Activated T-cell treated with anti-CD3 and anti-CD28 coated beads, Interleukin-2, amount 50 U/mL, for 24 hours (primary cell): ENCODE data around the gene CD72.
"Not testable (repeated sequence)": the region's sequence is repeated elsewhere in the genome, so short reads cannot be mapped to it uniquely, and the experiment has no call there.

Experiments used
- DNase-seq: peaks from one replicate; pipeline ENCODE4 v3.0.0-alpha.2; 2020
- H3K27ac Mint-ChIP-seq: 2 replicates; pipeline ENCODE4 v1.8.0; 2020; ENCODE audit warnings: mild to moderate bottlenecking, mixed read lengths
- H3K27me3 Mint-ChIP-seq: 2 replicates; pipeline ENCODE4 v1.8.0; 2020; ENCODE audit warnings: mixed read lengths
- H3K36me3 Mint-ChIP-seq: 2 replicates; pipeline ENCODE4 v1.8.0; 2020; ENCODE audit warnings: low read depth, mixed read lengths
- H3K4me1 Mint-ChIP-seq: 2 replicates; pipeline ENCODE4 v1.8.0; 2020; ENCODE audit warnings: low read depth, mixed read lengths
- H3K4me3 Mint-ChIP-seq: 2 replicates; pipeline ENCODE4 v1.8.0; 2020; ENCODE audit warnings: mild to moderate bottlenecking, moderate library complexity, mixed read lengths
- H3K9me3 Mint-ChIP-seq: 2 replicates; pipeline ENCODE4 v1.8.0; 2020; ENCODE audit warnings: mixed read lengths

CD72 gene

GRCh38 chr9:35639631-35640030, 21.4 kb upstream of the CD72 start:
- Mint-ChIP-seq H3K4me1 (peaks cover 73% of the 10 kb centered on the region), H3K27me3 (no peaks in the 10 kb centered on the region), H3K9me3 (no peaks in the 10 kb centered on the region), H3K4me3 (peak overlapping the region; percentile 48), H3K27ac (peak overlapping the region; percentile 83), H3K36me3 (peaks cover 18% of the 10 kb centered on the region)
- no peak for DNase-seq

- Mint-ChIP-seq H3K4me1 (peaks cover 71% of the 10 kb centered on the region), H3K27ac (peak overlapping the region; percentile 83), H3K36me3 (peaks cover 14% of the 10 kb centered on the region), H3K4me3 (peak overlapping the region; percentile 48)
- not testable (repeated sequence) for DNase-seq, H3K27me3 Mint-ChIP-seq, H3K9me3 Mint-ChIP-seq
Measured at GRCh38 chr9:35639225-35639624, 21.0 kb upstream of the CD72 start.

- peak overlapping the region; percentile 48 for H3K4me3 Mint-ChIP-seq
Measured at GRCh38 chr9:35638751-35639150, 20.5 kb upstream of the CD72 start.

GRCh38 chr9:35637427-35637955, 19.3 kb upstream of the CD72 start:
- H3K36me3 Mint-ChIP-seq: not testable (repeated sequence)

More at GRCh38 chr9:35638751-35639150, 20.5 kb upstream of the CD72 start:
- not testable (repeated sequence) for H3K27me3 Mint-ChIP-seq, H3K9me3 Mint-ChIP-seq
- DNase-seq: peak; percentile 41
- Mint-ChIP-seq H3K27ac (peak overlapping the region; percentile 77), H3K36me3 (peaks cover 14% of the 10 kb centered on the region), H3K4me1 (peaks cover 71% of the 10 kb centered on the region)

GRCh38 chr9:35636877-35637246, 18.6 kb upstream of the CD72 start:
- not testable (repeated sequence) for H3K4me3 Mint-ChIP-seq, H3K36me3 Mint-ChIP-seq, H3K9me3 Mint-ChIP-seq, DNase-seq, H3K27me3 Mint-ChIP-seq
- peak overlapping the region; percentile 18 for H3K27ac Mint-ChIP-seq
- H3K4me1 Mint-ChIP-seq: peaks cover 63% of the 10 kb centered on the region

More at GRCh38 chr9:35637427-35637955, 19.3 kb upstream of the CD72 start:
- H3K9me3 Mint-ChIP-seq, H3K27me3 Mint-ChIP-seq, H3K4me3 Mint-ChIP-seq: not testable (repeated sequence)
- Mint-ChIP-seq H3K27ac (peak overlapping the region; percentile 74), H3K4me1 (peaks cover 63% of the 10 kb centered on the region)
- peak; percentile 27 for DNase-seq

GRCh38 chr9:35636135-35636876, 18.1 kb upstream of the CD72 start:
- Mint-ChIP-seq H3K4me3 (no peak overlapping the region), H3K36me3 (peaks cover 9% of the 10 kb centered on the region), H3K9me3 (no peaks in the 10 kb centered on the region), H3K4me1 (peaks cover 59% of the 10 kb centered on the region), H3K27me3 (no peaks in the 10 kb centered on the region), H3K27ac (peak overlapping the region; percentile 84)
- peak; percentile 19 for DNase-seq

- no peaks in the 10 kb centered on the region for H3K27me3 Mint-ChIP-seq
- peak; percentile 3 for DNase-seq
- H3K4me3 Mint-ChIP-seq: no peak overlapping the region
- H3K9me3 Mint-ChIP-seq: no peaks in the 10 kb centered on the region
- peaks cover 5% of the 10 kb centered on the region for H3K36me3 Mint-ChIP-seq
- peak overlapping the region; percentile 84 for H3K27ac Mint-ChIP-seq
- peaks cover 57% of the 10 kb centered on the region for H3K4me1 Mint-ChIP-seq
Measured at GRCh38 chr9:35635730-35636129, 17.5 kb upstream of the CD72 start.

GRCh38 chr9:35629597-35629996, 11.4 kb upstream of the CD72 start:
- H3K9me3 Mint-ChIP-seq: no peaks in the 10 kb centered on the region
- peaks cover 11% of the 10 kb centered on the region for H3K4me1 Mint-ChIP-seq
- no peaks in the 10 kb centered on the region for H3K27me3 Mint-ChIP-seq

GRCh38 chr9:35628389-35628991, 10.3 kb upstream of the CD72 start:
- peak; percentile 22 for DNase-seq
- Mint-ChIP-seq H3K9me3 (no peaks in the 10 kb centered on the region), H3K27ac (no peak overlapping the region), H3K27me3 (no peaks in the 10 kb centered on the region), H3K4me3 (no peak overlapping the region), H3K4me1 (peaks cover 9% of the 10 kb centered on the region), H3K36me3 (no peaks in the 10 kb centered on the region)

More at GRCh38 chr9:35629597-35629996, 11.4 kb upstream of the CD72 start:
- H3K27ac Mint-ChIP-seq: no peak overlapping the region
- peak; percentile 9 for DNase-seq
- H3K36me3 Mint-ChIP-seq: no peaks in the 10 kb centered on the region
- no peak overlapping the region for H3K4me3 Mint-ChIP-seq

- no peaks in the 10 kb centered on the region for H3K9me3 Mint-ChIP-seq
- H3K27ac Mint-ChIP-seq: no peak overlapping the region
- H3K4me3 Mint-ChIP-seq: no peak overlapping the region
- H3K4me1 Mint-ChIP-seq: peaks cover 9% of the 10 kb centered on the region
- no peaks in the 10 kb centered on the region for H3K27me3 Mint-ChIP-seq
- DNase-seq: no peak
- no peaks in the 10 kb centered on the region for H3K36me3 Mint-ChIP-seq
Measured at GRCh38 chr9:35627575-35627974, 9.4 kb upstream of the CD72 start.

GRCh38 chr9:35619800-35620158, 1.6 kb upstream of the CD72 start:
- H3K4me3 Mint-ChIP-seq: no peak overlapping the region
- no peaks in the 10 kb centered on the region for H3K9me3 Mint-ChIP-seq
- H3K4me1 Mint-ChIP-seq: peaks cover 46% of the 10 kb centered on the region
- no peaks in the 10 kb centered on the region for H3K27me3 Mint-ChIP-seq
- DNase-seq: no peak
- H3K36me3 Mint-ChIP-seq: no peaks in the 10 kb centered on the region
- peak overlapping the region; percentile 89 for H3K27ac Mint-ChIP-seq

GRCh38 chr9:35618854-35619799, 914 bp upstream of the CD72 start:
- Mint-ChIP-seq H3K4me1 (peaks cover 46% of the 10 kb centered on the region), H3K27ac (peak overlapping the region; percentile 89), H3K27me3 (no peaks in the 10 kb centered on the region), H3K36me3 (no peaks in the 10 kb centered on the region), H3K9me3 (no peaks in the 10 kb centered on the region), H3K4me3 (peak overlapping the region; percentile 37)
- DNase-seq: peak; percentile 67

- no peaks in the 10 kb centered on the region for H3K36me3 Mint-ChIP-seq
- H3K27ac Mint-ChIP-seq: peak overlapping the region; percentile 82
- peak overlapping the region; percentile 74 for H3K4me3 Mint-ChIP-seq
- peaks cover 46% of the 10 kb centered on the region for H3K4me1 Mint-ChIP-seq
- no peaks in the 10 kb centered on the region for H3K9me3 Mint-ChIP-seq
- no peaks in the 10 kb centered on the region for H3K27me3 Mint-ChIP-seq
- no peak for DNase-seq
Measured at GRCh38 chr9:35617548-35617947, 665 bp downstream of the CD72 start.

- peak; percentile 81 for DNase-seq
- Mint-ChIP-seq H3K4me3 (peak overlapping the region; percentile 74), H3K27me3 (no peaks in the 10 kb centered on the region), H3K36me3 (no peaks in the 10 kb centered on the region), H3K27ac (peak overlapping the region; percentile 82), H3K9me3 (no peaks in the 10 kb centered on the region), H3K4me1 (peaks cover 46% of the 10 kb centered on the region)
Measured at GRCh38 chr9:35616681-35617459, 1.3 kb downstream of the CD72 start.
